GM19467 (cell line): ENCODE results near the gene DDA1.
A peak's percentile ranks its signal among the peaks of the same experiment; 100 is the strongest.
"Not testable (repeated sequence)": the region's sequence is repeated elsewhere in the genome, so short reads cannot be mapped to it uniquely, and the experiment has no call there.

ENCODE experiments used
- ATAC-seq: cut with Tn5 transposase; IDR thresholded peaks from one replicate; pipeline ENCODE4 v1.9.1; 2021; ENCODE audit warnings: mild to moderate bottlenecking, moderate library complexity; ENCODE audit not compliant: unreplicated experiment

Gene DDA1

GRCh38 chr19:17341386-17341785 is 32.0 kb downstream of the DDA1 start:
- no peak for ATAC-seq

DNA sequence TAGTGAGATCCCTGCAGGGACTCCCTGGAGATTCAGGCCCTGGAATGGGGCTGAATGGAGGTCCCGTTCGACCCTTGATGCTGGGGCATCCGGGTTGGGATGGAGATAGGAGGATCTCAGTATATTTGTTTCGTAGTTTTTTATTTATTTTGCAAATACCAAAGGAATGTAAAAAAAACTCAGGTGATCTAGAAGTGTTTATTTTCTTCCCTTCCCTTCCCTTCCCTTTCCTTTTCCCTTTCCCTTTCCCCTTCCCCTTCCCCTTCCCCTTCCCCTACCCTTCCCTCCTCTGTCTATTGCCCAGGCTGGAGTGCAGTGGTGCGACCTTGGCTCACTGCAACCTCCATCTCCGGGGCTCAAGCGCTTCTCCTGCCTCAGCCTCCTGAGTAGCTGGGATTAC is 32.5 kb downstream of the DDA1 start:
- no peak for ATAC-seq

GRCh38 chr19:17346109-17346671 is 36.8 kb downstream of the DDA1 start:
- no peak for ATAC-seq

DNA sequence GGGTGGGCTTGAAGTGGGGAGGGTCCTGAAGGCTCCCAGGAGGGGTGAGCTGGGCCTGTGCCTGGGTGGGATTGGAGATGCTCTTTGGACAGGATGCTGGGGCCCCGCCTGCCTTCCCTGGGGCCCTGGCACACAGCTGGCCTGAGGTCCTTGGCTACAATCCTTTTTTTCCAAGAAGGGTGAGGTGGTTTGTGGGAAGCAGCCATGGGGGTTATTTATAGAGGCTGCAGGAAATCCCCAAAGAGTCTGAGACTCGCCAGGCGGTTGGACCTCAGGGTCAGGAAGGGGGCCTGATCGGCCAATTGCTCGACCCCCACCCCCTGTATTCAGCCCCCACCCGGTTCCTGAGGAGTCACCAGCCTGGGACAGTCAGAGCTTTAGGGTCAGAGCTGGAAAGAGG is 38.0 kb downstream of the DDA1 start:
- no peak for ATAC-seq

DNA sequence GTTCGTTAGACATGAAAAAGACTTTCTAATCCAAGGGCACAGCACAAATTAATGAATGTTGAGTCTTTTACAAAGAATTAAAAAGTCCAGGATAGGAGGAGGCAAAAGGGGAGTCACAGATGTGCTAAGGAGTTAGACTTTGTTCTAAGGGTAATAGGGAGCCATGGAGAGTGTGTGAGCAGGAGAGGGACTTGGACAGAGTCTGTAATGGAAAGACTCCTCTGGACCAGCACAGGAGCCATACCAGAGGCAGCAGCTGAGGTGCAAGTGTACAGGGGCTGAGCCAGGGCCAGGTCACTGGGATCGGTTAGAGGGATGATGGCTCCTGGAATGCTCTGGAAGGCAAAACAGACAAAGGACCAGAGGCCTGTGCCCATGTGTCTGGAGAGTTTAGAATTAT is 38.5 kb downstream of the DDA1 start:
- ATAC-seq: no peak

DNA sequence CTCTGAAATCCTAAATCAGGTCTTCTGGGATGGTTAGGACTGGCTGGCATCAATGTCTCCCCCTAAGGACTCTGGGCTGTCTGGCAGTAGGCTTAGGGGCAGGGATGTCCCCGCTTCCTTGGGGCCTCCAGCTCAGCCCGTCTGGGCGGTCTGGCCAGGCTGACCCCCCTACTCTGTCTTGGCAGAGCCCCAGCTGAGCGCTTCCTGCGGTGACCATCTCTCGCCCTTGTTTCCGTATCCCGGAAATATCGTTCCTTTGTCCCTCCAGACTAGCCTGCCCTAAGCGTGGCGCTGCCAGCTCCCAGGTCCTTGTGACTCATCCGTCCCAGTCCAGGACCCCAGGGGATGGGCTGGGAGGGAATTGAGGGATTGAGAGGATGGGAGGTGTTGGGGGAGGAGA is 39.3 kb downstream of the DDA1 start:
- no peak for ATAC-seq

GRCh38 chr19:17351815-17352435 is 42.6 kb downstream of the DDA1 start:
- ATAC-seq: no peak

- ATAC-seq: no peak
Measured at GRCh38 chr19:17352608-17353280, 43.4 kb downstream of the DDA1 start.

DNA sequence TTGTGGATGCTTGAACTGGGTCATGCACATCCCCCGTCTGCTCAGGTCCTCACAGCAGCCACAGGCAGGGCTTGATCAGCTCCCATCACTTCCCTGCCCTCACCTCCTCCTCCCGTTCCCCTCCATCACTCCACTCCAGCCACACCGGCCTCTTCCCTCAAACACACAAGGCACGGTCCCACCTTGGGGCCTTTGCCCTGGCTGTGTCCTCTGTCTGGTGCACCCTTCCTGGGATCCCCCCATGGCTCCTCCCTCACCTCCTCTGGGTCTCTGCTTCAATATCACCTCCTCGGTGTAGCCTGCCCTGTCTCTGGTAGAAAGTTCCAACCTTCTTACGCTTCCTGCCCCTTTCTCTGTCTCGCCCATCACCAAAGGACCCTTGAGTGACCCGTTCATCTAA is 44.0 kb downstream of the DDA1 start:
- ATAC-seq: no peak

DNA sequence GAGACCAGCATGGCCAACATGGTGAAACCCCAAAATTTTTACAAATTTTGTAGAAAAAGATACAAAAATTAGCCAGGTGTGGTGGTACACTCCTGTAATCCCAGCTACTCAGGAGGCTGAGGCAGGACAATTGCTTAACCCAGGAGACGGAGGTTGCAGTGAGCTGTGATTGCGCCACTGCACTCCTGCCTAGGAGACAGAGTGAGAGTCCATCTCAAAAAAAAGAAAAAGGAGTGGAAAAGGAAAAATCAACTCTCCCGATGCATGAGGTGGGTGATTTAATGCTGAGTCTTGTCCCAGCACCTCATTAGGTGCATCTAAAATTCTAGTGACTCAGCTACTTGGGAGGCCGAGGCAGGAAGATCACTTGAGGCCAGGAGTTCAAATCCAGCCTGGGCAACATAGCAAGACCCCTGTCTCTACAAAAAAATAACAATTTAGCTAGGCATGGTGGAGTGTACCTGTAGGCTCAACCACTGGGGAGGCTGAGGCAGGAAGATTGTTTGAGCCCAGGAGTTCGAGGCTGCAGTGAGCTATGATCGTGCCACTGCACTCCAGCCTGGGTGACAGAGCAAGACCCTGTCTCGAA is 47.8 kb downstream of the DDA1 start:
- no peak for ATAC-seq

- no peak for ATAC-seq
Measured at GRCh38 chr19:17357724-17358123, 48.4 kb downstream of the DDA1 start.

DNA sequence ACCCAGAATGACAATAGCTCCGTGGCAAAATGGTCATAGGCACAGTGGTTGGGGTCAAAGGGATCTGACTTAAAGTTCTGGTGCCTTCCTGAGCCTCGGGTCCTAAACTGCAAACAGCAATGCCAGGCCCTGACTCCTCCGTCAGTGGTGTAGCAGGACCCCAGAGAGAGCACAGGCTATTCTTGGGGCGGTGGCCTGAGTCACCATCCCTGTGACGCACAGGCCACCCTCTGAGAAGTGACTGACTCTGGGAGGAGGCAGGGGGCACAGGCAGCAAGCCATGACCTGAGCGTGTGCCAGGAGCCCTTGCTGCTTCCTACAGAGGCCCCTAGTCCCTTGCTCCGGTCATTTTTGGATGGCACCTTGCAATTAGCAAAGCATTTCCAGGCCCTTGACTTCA is 49.0 kb downstream of the DDA1 start:
- no peak for ATAC-seq

- no peak for ATAC-seq
Measured at GRCh38 chr19:17359905-17360800, 50.8 kb downstream of the DDA1 start.

GRCh38 chr19:17363852-17364605 is 54.7 kb downstream of the DDA1 start:
- not testable (repeated sequence) for ATAC-seq

- ATAC-seq: no peak
Measured at GRCh38 chr19:17365361-17365760, 56.0 kb downstream of the DDA1 start.

GRCh38 chr19:17370026-17370587 is 60.7 kb downstream of the DDA1 start:
- ATAC-seq: peak; percentile 50
